Central memory CD8-positive, alpha-beta T cell (primary cell): ENCODE data around the gene TFDP1.
"Not testable (repeated sequence)": the region's sequence is repeated elsewhere in the genome, so short reads cannot be mapped to it uniquely, and the experiment has no call there.

Experiments
- ATAC-seq: fragments of 150-1000 bp; cut with Tn5 transposase; replicated peaks from 2 replicates; pipeline ENCODE4 v1.10.0; 2022; ENCODE audit warnings: mild to moderate bottlenecking, moderate FRiP score, moderate number of reproducible peaks; ENCODE audit not compliant: poor library complexity, severe bottlenecking; ENCODE audit errors: extremely low read depth
- DNase-seq, 2 donors: peaks; one replicate each; pipeline ENCODE4 v3.0.0; 2021; ENCODE audit warnings: low spot score in 2 of 2
- H3K27ac Mint-ChIP-seq: one replicate; pipeline ENCODE4 v1.8.0; 2022; ENCODE audit warnings: low read depth, mild to moderate bottlenecking, moderate library complexity, mixed read lengths
- H3K27me3 Mint-ChIP-seq: one replicate; pipeline ENCODE4 v1.8.0; 2022; ENCODE audit warnings: mixed read lengths
- H3K36me3 Mint-ChIP-seq: one replicate; pipeline ENCODE4 v1.8.0; 2022; ENCODE audit warnings: mild to moderate bottlenecking, moderate library complexity, mixed read lengths; ENCODE audit not compliant: insufficient read depth
- H3K4me1 Mint-ChIP-seq: one replicate; pipeline ENCODE4 v1.8.0; 2022; ENCODE audit warnings: mixed read lengths
- H3K4me3 Mint-ChIP-seq: one replicate; pipeline ENCODE4 v1.8.0; 2022; ENCODE audit warnings: mild to moderate bottlenecking, moderate library complexity, mixed read lengths
- H3K9me3 Mint-ChIP-seq: one replicate; pipeline ENCODE4 v1.8.0; 2022; ENCODE audit warnings: mixed read lengths

Gene TFDP1

GRCh38 chr13:113586661-113587479 lies 2.3 kb downstream of the TFDP1 start:
- H3K9me3 Mint-ChIP-seq = no peaks in the 10 kb centered on the region
- ATAC-seq (no peak), DNase-seq (no peak)
- peak overlapping the region; percentile 89 for H3K4me3 Mint-ChIP-seq
- H3K27me3 Mint-ChIP-seq = no peaks in the 10 kb centered on the region
- H3K27ac Mint-ChIP-seq = peak overlapping the region; percentile 0
- H3K36me3 Mint-ChIP-seq = peaks cover 10% of the 10 kb centered on the region
- peaks cover 38% of the 10 kb centered on the region for H3K4me1 Mint-ChIP-seq

- Mint-ChIP-seq H3K27ac (peak overlapping the region; percentile 0), H3K27me3 (no peaks in the 10 kb centered on the region), H3K36me3 (peaks cover 10% of the 10 kb centered on the region), H3K4me1 (peaks cover 38% of the 10 kb centered on the region), H3K4me3 (no peak overlapping the region), H3K9me3 (no peaks in the 10 kb centered on the region)
- DNase-seq (no peak), ATAC-seq (no peak)
These were observed 4.0 kb downstream of the TFDP1 start for GRCh38 chr13:113588394-113589111.

- ATAC-seq = no peak
- DNase-seq = no peak
- H3K4me1 Mint-ChIP-seq = peaks cover 33% of the 10 kb centered on the region
- H3K27ac Mint-ChIP-seq = no peak overlapping the region
- peaks cover 7% of the 10 kb centered on the region for H3K36me3 Mint-ChIP-seq
- no peak overlapping the region for H3K4me3 Mint-ChIP-seq
- no peaks in the 10 kb centered on the region for H3K9me3 Mint-ChIP-seq
- no peaks in the 10 kb centered on the region for H3K27me3 Mint-ChIP-seq
These were observed 4.9 kb downstream of the TFDP1 start for GRCh38 chr13:113589251-113589960.

- no peaks in the 10 kb centered on the region for H3K27me3 Mint-ChIP-seq
- ATAC-seq (no peak), DNase-seq (no peak)
- H3K9me3 Mint-ChIP-seq = no peaks in the 10 kb centered on the region
- H3K4me3 Mint-ChIP-seq = no peak overlapping the region
- peaks cover 36% of the 10 kb centered on the region for H3K4me1 Mint-ChIP-seq
- H3K36me3 Mint-ChIP-seq = peaks cover 7% of the 10 kb centered on the region
- H3K27ac Mint-ChIP-seq = no peak overlapping the region
These were observed 5.4 kb downstream of the TFDP1 start for GRCh38 chr13:113589961-113590339.

- no peak for ATAC-seq
- peaks cover 28% of the 10 kb centered on the region for H3K4me1 Mint-ChIP-seq
- no peak for DNase-seq
- H3K4me3 Mint-ChIP-seq = no peak overlapping the region
- H3K27me3 Mint-ChIP-seq = no peaks in the 10 kb centered on the region
- no peaks in the 10 kb centered on the region for H3K9me3 Mint-ChIP-seq
- peaks cover 2% of the 10 kb centered on the region for H3K36me3 Mint-ChIP-seq
- H3K27ac Mint-ChIP-seq = no peak overlapping the region
These were observed 7.2 kb downstream of the TFDP1 start for GRCh38 chr13:113591750-113592149.

- no peak for ATAC-seq
- H3K27ac Mint-ChIP-seq = no peak overlapping the region
- no peaks in the 10 kb centered on the region for H3K27me3 Mint-ChIP-seq
- H3K9me3 Mint-ChIP-seq = no peaks in the 10 kb centered on the region
- no peak overlapping the region for H3K4me3 Mint-ChIP-seq
- no peak for DNase-seq
- H3K36me3 Mint-ChIP-seq = peaks cover 2% of the 10 kb centered on the region
- peaks cover 21% of the 10 kb centered on the region for H3K4me1 Mint-ChIP-seq
These were observed 8.0 kb downstream of the TFDP1 start for GRCh38 chr13:113592571-113592970.

- not testable (repeated sequence) for ATAC-seq, DNase-seq, H3K36me3 Mint-ChIP-seq, H3K9me3 Mint-ChIP-seq, H3K4me3 Mint-ChIP-seq, H3K27me3 Mint-ChIP-seq, H3K27ac Mint-ChIP-seq
- peaks cover 19% of the 10 kb centered on the region for H3K4me1 Mint-ChIP-seq
These were observed 9.7 kb downstream of the TFDP1 start for GRCh38 chr13:113594066-113594821.

- no peak overlapping the region for H3K27ac Mint-ChIP-seq
- no peak for DNase-seq
- H3K36me3 Mint-ChIP-seq = no peaks in the 10 kb centered on the region
- H3K4me1 Mint-ChIP-seq = peaks cover 19% of the 10 kb centered on the region
- no peaks in the 10 kb centered on the region for H3K9me3 Mint-ChIP-seq
- ATAC-seq = no peak
- H3K4me3 Mint-ChIP-seq = no peak overlapping the region
- no peaks in the 10 kb centered on the region for H3K27me3 Mint-ChIP-seq
These were observed 10.6 kb downstream of the TFDP1 start for GRCh38 chr13:113595131-113595530.

GRCh38 chr13:113596321-113597200 lies 12.0 kb downstream of the TFDP1 start:
- Mint-ChIP-seq H3K9me3 (no peaks in the 10 kb centered on the region), H3K36me3 (peaks cover 1% of the 10 kb centered on the region), H3K4me1 (peaks cover 17% of the 10 kb centered on the region), H3K27ac (no peak overlapping the region), H3K4me3 (no peak overlapping the region), H3K27me3 (no peaks in the 10 kb centered on the region)
- no peak for ATAC-seq
- no peak for DNase-seq

- DNase-seq (no peak), ATAC-seq (no peak)
- no peaks in the 10 kb centered on the region for H3K9me3 Mint-ChIP-seq
- no peak overlapping the region for H3K4me3 Mint-ChIP-seq
- H3K27me3 Mint-ChIP-seq = no peaks in the 10 kb centered on the region
- H3K4me1 Mint-ChIP-seq = peaks cover 21% of the 10 kb centered on the region
- H3K27ac Mint-ChIP-seq = no peak overlapping the region
- peaks cover 5% of the 10 kb centered on the region for H3K36me3 Mint-ChIP-seq
These were observed 13.0 kb downstream of the TFDP1 start for GRCh38 chr13:113597391-113598080.

GRCh38 chr13:113598081-113598410 lies 13.5 kb downstream of the TFDP1 start:
- DNase-seq = no peak
- no peaks in the 10 kb centered on the region for H3K9me3 Mint-ChIP-seq
- no peaks in the 10 kb centered on the region for H3K27me3 Mint-ChIP-seq
- peaks cover 5% of the 10 kb centered on the region for H3K36me3 Mint-ChIP-seq
- no peak overlapping the region for H3K4me3 Mint-ChIP-seq
- H3K4me1 Mint-ChIP-seq = peaks cover 25% of the 10 kb centered on the region
- H3K27ac Mint-ChIP-seq = no peak overlapping the region
- ATAC-seq = no peak
